Stimulated activated CD8-positive, alpha-beta memory T cell treated with anti-CD3 and anti-CD28 coated beads, Interleukin-15, amount 100 ng/mL, for 1 hour (primary cell): ENCODE data around the gene GSTM2.

ENCODE experiments used
- DNase-seq: peaks from one replicate; pipeline ENCODE4 v3.0.0-alpha.2; 2020; ENCODE audit warnings: low read depth

GSTM2 gene

GRCh38 chr1:109714661-109715372 lies 47.0 kb downstream of the GSTM2 start:
- no peak for DNase-seq

- no peak for DNase-seq
Measured at GRCh38 chr1:109716121-109716520, 48.3 kb downstream of the GSTM2 start.

GRCh38 chr1:109716570-109717090 lies 48.8 kb downstream of the GSTM2 start:
- DNase-seq, result no peak

- no peak for DNase-seq
Measured at GRCh38 chr1:109717729-109718128, 49.9 kb downstream of the GSTM2 start.

GRCh38 chr1:109718495-109718894 lies 50.6 kb downstream of the GSTM2 start:
- DNase-seq, result no peak

GRCh38 chr1:109719337-109719837 lies 51.5 kb downstream of the GSTM2 start:
- DNase-seq, result no peak

- DNase-seq, result no peak
Measured at GRCh38 chr1:109721042-109721441, 53.2 kb downstream of the GSTM2 start.

- DNase-seq, result no peak
Measured at GRCh38 chr1:109721971-109722370, 54.1 kb downstream of the GSTM2 start.

- DNase-seq, result no peak
Measured at GRCh38 chr1:109722908-109723691, 55.2 kb downstream of the GSTM2 start.
